HG02884 (cell line): ENCODE measurements around the gene RPL14.
"Not testable (repeated sequence)": the region's sequence is repeated elsewhere in the genome, so short reads cannot be mapped to it uniquely, and the experiment has no call there.

Experiments used
- ATAC-seq: cut with Tn5 transposase; IDR thresholded peaks from one replicate; pipeline ENCODE4 v1.9.1; 2021; ENCODE audit warnings: mild to moderate bottlenecking, moderate library complexity; ENCODE audit not compliant: unreplicated experiment

RPL14 gene

GRCh38 chr3:40456940-40457823 is at the start of gene RPL14:
TSS of gene RPL14 (plus strand) at chr3:40457339. CDS start at chr3:40457472, 133 bp downstream.
- ATAC-seq = peak; percentile 55

GRCh38 chr3:40407611-40408010 is 49.5 kb upstream of the RPL14 start:
- no peak for ATAC-seq

GRCh38 chr3:40414270-40414669 is 42.9 kb upstream of the RPL14 start:
- ATAC-seq = no peak

- no peak for ATAC-seq
Measured at GRCh38 chr3:40417845-40418543, 39.1 kb upstream of the RPL14 start.

- no peak for ATAC-seq
Measured at GRCh38 chr3:40422861-40423260, 34.3 kb upstream of the RPL14 start.

GRCh38 chr3:40427045-40427669 is 30.0 kb upstream of the RPL14 start:
- no peak for ATAC-seq

GRCh38 chr3:40432793-40433192 is 24.3 kb upstream of the RPL14 start:
- no peak for ATAC-seq

GRCh38 chr3:40437889-40438288 is 19.2 kb upstream of the RPL14 start:
- ATAC-seq = no peak

- no peak for ATAC-seq
Measured at GRCh38 chr3:40445062-40445461, 12.1 kb upstream of the RPL14 start.

- no peak for ATAC-seq
Measured at GRCh38 chr3:40445880-40446279, 11.3 kb upstream of the RPL14 start.

GRCh38 chr3:40450438-40450837 is 6.7 kb upstream of the RPL14 start:
- no peak for ATAC-seq

- ATAC-seq = no peak
Measured at GRCh38 chr3:40451551-40451950, 5.6 kb upstream of the RPL14 start.

GRCh38 chr3:40452057-40452456 is 5.1 kb upstream of the RPL14 start:
- no peak for ATAC-seq

- ATAC-seq = no peak
Measured at GRCh38 chr3:40452562-40452875, 4.6 kb upstream of the RPL14 start.

- peak; percentile 92 for ATAC-seq
Measured at GRCh38 chr3:40452876-40453730, 4.0 kb upstream of the RPL14 start.

GRCh38 chr3:40453933-40454332 is 3.2 kb upstream of the RPL14 start:
- ATAC-seq = no peak

- ATAC-seq = no peak
Measured at GRCh38 chr3:40455328-40455727, 1.8 kb upstream of the RPL14 start.

GRCh38 chr3:40456279-40456939 is 730 bp upstream of the RPL14 start:
- ATAC-seq = no peak

- no peak for ATAC-seq
Measured at GRCh38 chr3:40458473-40458872, 1.3 kb downstream of the RPL14 start.

GRCh38 chr3:40460481-40460880 is 3.3 kb downstream of the RPL14 start:
- ATAC-seq = not testable (repeated sequence)
